HEK293 (cell line): ENCODE results near the gene CD200.

Experiments used
- CTCF ChIA-PET: fragments of 350-600 bp; formaldehyde crosslinking; extraction: SDS; loops from one replicate; lab custom pipeline; 2021; ENCODE audit warnings: antibody characterized with exemption; lab: Yijun Ruan, JAX
- POLR2A ChIA-PET: fragments of 300-600 bp; formaldehyde crosslinking; extraction: SDS; loops from one replicate; lab custom pipeline; 2020; ENCODE audit warnings: antibody characterized with exemption, inconsistent platforms; lab: Yijun Ruan, JAX
- H3K27ac ChIP-seq: fragments of 200-500 bp; sonication (Bioruptor generic); 2 replicates; pipeline ENCODE4 v1.5.1; 2014; ENCODE audit warnings: low read depth, low read length, control low read depth, inconsistent platforms; ENCODE audit errors: extremely low read depth
- H3K36me3 ChIP-seq, 2 experiments: fragments of 200-500 bp in 1 of 2; sonication (Bioruptor generic) in 1 of 2; 1 replicate in 1 of 2; 2 replicates in 1 of 2; pipeline ENCODE4 v1.5.1; 2014 to 2017; ENCODE audit warnings: inconsistent platforms in 2 of 2, low read length in 2 of 2; ENCODE audit not compliant: control insufficient read depth in 2 of 2, insufficient read depth in 1 of 2
- H3K4me1 ChIP-seq: fragments of 200-500 bp; sonication (Bioruptor generic); 2 replicates; pipeline ENCODE4 v1.5.1; 2014; ENCODE audit warnings: mild to moderate bottlenecking, low read length, inconsistent platforms; ENCODE audit not compliant: control insufficient read depth, insufficient read depth
- H3K4me3 ChIP-seq: 2 replicates; pipeline ENCODE4 v1.5.1; 2011; ENCODE audit warnings: low read depth, mild to moderate bottlenecking, control low read depth, low read length, moderate library complexity
- H3K9me3 ChIP-seq: fragments of 200-500 bp; sonication (Bioruptor generic); 2 replicates; pipeline ENCODE4 v1.5.1; 2014; ENCODE audit warnings: low read depth, low read length, inconsistent platforms; ENCODE audit not compliant: control insufficient read depth, insufficient read depth
- AEBP2 ChIP-seq: fragments of 450-650 bp; formaldehyde crosslinking; IDR thresholded peaks from 2 replicates; pipeline ENCODE4 v1.5.1; 2016; ENCODE audit warnings: missing biosample characterization, missing genetic modification characterization, borderline replicate concordance
- BCL11B ChIP-seq: fragments of 450-650 bp; formaldehyde crosslinking; IDR thresholded peaks from 2 replicates; pipeline ENCODE4 v1.5.1; 2016; ENCODE audit warnings: low read depth, missing biosample characterization, missing genetic modification characterization
- GLI4 ChIP-seq: fragments of 450-650 bp; formaldehyde crosslinking; IDR thresholded peaks from 2 replicates; pipeline ENCODE4 v1.5.1; 2016; ENCODE audit warnings: missing biosample characterization, missing genetic modification characterization
- INSM2 ChIP-seq: fragments of 450-650 bp; formaldehyde crosslinking; IDR thresholded peaks from 2 replicates; pipeline ENCODE4 v1.5.1; 2016; ENCODE audit warnings: missing biosample characterization, missing genetic modification characterization
- KLF10 ChIP-seq: fragments of 450-650 bp; IDR thresholded peaks from 2 replicates; pipeline ENCODE4 v1.5.1; 2018; ENCODE audit warnings: missing biosample characterization, mild to moderate bottlenecking, missing genetic modification characterization
- KLF7 ChIP-seq: fragments of 450-650 bp; formaldehyde crosslinking; IDR thresholded peaks from 2 replicates; pipeline ENCODE4 v1.5.1; 2016; ENCODE audit warnings: missing biosample characterization, missing genetic modification characterization, borderline replicate concordance
- KLF8 ChIP-seq: fragments of 450-650 bp; formaldehyde crosslinking; IDR thresholded peaks from 2 replicates; pipeline ENCODE4 v1.5.1; 2016; ENCODE audit warnings: missing biosample characterization, missing genetic modification characterization
- PATZ1 ChIP-seq: fragments of 450-650 bp; formaldehyde crosslinking; IDR thresholded peaks from 2 replicates; pipeline ENCODE4 v1.5.1; 2016; ENCODE audit warnings: missing biosample characterization, missing genetic modification characterization
- SP2 ChIP-seq: fragments of 450-650 bp; formaldehyde crosslinking; IDR thresholded peaks from 2 replicates; pipeline ENCODE4 v1.5.1; 2016; ENCODE audit warnings: missing biosample characterization, missing genetic modification characterization
- SP3 ChIP-seq: fragments of 450-650 bp; formaldehyde crosslinking; IDR thresholded peaks from 2 replicates; pipeline ENCODE4 v1.5.1; 2016; ENCODE audit warnings: missing biosample characterization, missing genetic modification characterization
- ZBTB44 ChIP-seq: fragments of 450-650 bp; IDR thresholded peaks from 2 replicates; pipeline ENCODE4 v1.5.1; 2018; ENCODE audit warnings: missing biosample characterization, mild to moderate bottlenecking, missing genetic modification characterization
- ZBTB48 ChIP-seq: fragments of 450-650 bp; formaldehyde crosslinking; IDR thresholded peaks from 2 replicates; pipeline ENCODE4 v1.5.1; 2016; ENCODE audit warnings: missing biosample characterization, missing genetic modification characterization
- ZEB2 ChIP-seq: fragments of 450-650 bp; formaldehyde crosslinking; IDR thresholded peaks from 2 replicates; pipeline ENCODE4 v1.5.1; 2016; ENCODE audit warnings: missing biosample characterization, missing genetic modification characterization
- ZNF133 ChIP-seq: fragments of 450-650 bp; formaldehyde crosslinking; IDR thresholded peaks from 2 replicates; pipeline ENCODE4 v1.5.1; 2016; ENCODE audit warnings: missing biosample characterization, missing genetic modification characterization
- ZNF148 ChIP-seq: fragments of 450-650 bp; formaldehyde crosslinking; IDR thresholded peaks from 2 replicates; pipeline ENCODE4 v1.5.0; 2017; ENCODE audit warnings: missing biosample characterization, missing genetic modification characterization, borderline replicate concordance
- ZNF169 ChIP-seq: fragments of 450-650 bp; formaldehyde crosslinking; IDR thresholded peaks from 2 replicates; pipeline ENCODE4 v1.5.1; 2016; ENCODE audit warnings: missing biosample characterization, missing genetic modification characterization
- ZNF214 ChIP-seq: fragments of 450-650 bp; formaldehyde crosslinking; IDR thresholded peaks from 2 replicates; pipeline ENCODE4 v1.5.1; 2017; ENCODE audit warnings: missing biosample characterization, mild to moderate bottlenecking, missing genetic modification characterization, borderline replicate concordance
- ZNF324 ChIP-seq: fragments of 450-650 bp; formaldehyde crosslinking; IDR thresholded peaks from 2 replicates; pipeline ENCODE4 v1.5.1; 2016; ENCODE audit warnings: missing biosample characterization, missing genetic modification characterization
- ZNF48 ChIP-seq: fragments of 450-650 bp; formaldehyde crosslinking; IDR thresholded peaks from 2 replicates; pipeline ENCODE4 v1.5.1; 2016; ENCODE audit warnings: missing biosample characterization, missing genetic modification characterization
- ZNF510 ChIP-seq: fragments of 450-650 bp; formaldehyde crosslinking; IDR thresholded peaks from 2 replicates; pipeline ENCODE4 v1.5.1; 2018; ENCODE audit warnings: mild to moderate bottlenecking, missing genetic modification characterization, missing biosample characterization; ENCODE audit not compliant: insufficient replicate concordance
- ZNF544 ChIP-seq: fragments of 450-650 bp; formaldehyde crosslinking; IDR thresholded peaks from 2 replicates; pipeline ENCODE4 v1.5.0; 2017; ENCODE audit warnings: missing biosample characterization, missing genetic modification characterization
- ZNF629 ChIP-seq: fragments of 450-650 bp; formaldehyde crosslinking; IDR thresholded peaks from 2 replicates; pipeline ENCODE4 v1.5.1; 2017; ENCODE audit warnings: missing biosample characterization, missing genetic modification characterization
- ZNF670 ChIP-seq: fragments of 450-650 bp; formaldehyde crosslinking; IDR thresholded peaks from 2 replicates; pipeline ENCODE4 v1.5.1; 2016; ENCODE audit warnings: missing biosample characterization, missing genetic modification characterization, low read depth
- ZNF704 ChIP-seq: fragments of 450-650 bp; formaldehyde crosslinking; IDR thresholded peaks from 2 replicates; pipeline ENCODE4 v1.5.1; 2016; ENCODE audit warnings: missing biosample characterization, missing genetic modification characterization
- ZSCAN16 ChIP-seq: fragments of 450-650 bp; formaldehyde crosslinking; IDR thresholded peaks from 2 replicates; pipeline ENCODE4 v1.5.1; 2016; ENCODE audit warnings: missing biosample characterization, missing genetic modification characterization

Gene CD200

GRCh38 chr3:112373924-112374323 is 41.0 kb downstream of the CD200 start (continued):
- TF ChIP-seq ZNF544 (tag by site-specific recombination) (no peak), ZNF324 (tag by site-specific recombination) (no peak), GLI4 (tag by site-specific recombination) (no peak), ZNF629 (tag by site-specific recombination) (no peak), ZSCAN16 (tag by site-specific recombination) (no peak), KLF8 (no peak)
- TF ChIP-seq, all 188 proteins: peak for 0

- Histone ChIP-seq H3K27ac (no peak overlapping the region), H3K4me3 (no peak overlapping the region)
- TF ChIP-seq BCL11B (tag by site-specific recombination): no peak
- no peak for TF ChIP-seq KLF7 (tag by site-specific recombination)
- TF ChIP-seq INSM2 (tag by site-specific recombination): no peak
- TF ChIP-seq AEBP2 (tag by site-specific recombination): no peak
- TF ChIP-seq ZNF169 (tag by site-specific recombination): no peak
- TF ChIP-seq KLF8: no peak
- no peak for TF ChIP-seq ZNF148 (tag by site-specific recombination)
- TF ChIP-seq, all 188 proteins: peak for 0
- Histone ChIP-seq H3K4me1 (no peaks in the 10 kb centered on the region), H3K36me3 (no peaks in the 10 kb centered on the region), H3K9me3 (no peaks in the 10 kb centered on the region)
- ChIA-PET POLR2A (no interaction called here), CTCF (no interaction called here)
Observed at GRCh38 chr3:112374333-112374734, 41.4 kb downstream of the CD200 start.

GRCh38 chr3:112375117-112375516 is 42.2 kb downstream of the CD200 start:
- H3K4me1 ChIP-seq: no peaks in the 10 kb centered on the region
- TF ChIP-seq ZNF214 (tag by site-specific recombination) (no peak), PATZ1 (no peak), ZNF670 (no peak), ZNF48 (no peak), KLF10 (tag by site-specific recombination) (no peak), SP2 (tag by site-specific recombination) (no peak), ZEB2 (tag by site-specific recombination) (no peak), SP3 (tag by site-specific recombination) (no peak), ZNF133 (tag by site-specific recombination) (no peak), ZNF510 (no peak), ZNF704 (tag by site-specific recombination) (no peak), ZBTB48 (no peak), ZBTB44 (tag by site-specific recombination) (no peak)
- ChIA-PET POLR2A (no interaction called here), CTCF (no interaction called here)
- no peak overlapping the region for H3K27ac ChIP-seq
- no peaks in the 10 kb centered on the region for H3K36me3 ChIP-seq
- H3K4me3 ChIP-seq: no peak overlapping the region
- no peaks in the 10 kb centered on the region for H3K9me3 ChIP-seq
